WTC11 (cell line): ENCODE results near the gene GP9.

ENCODE experiments used
- ARID4B ChIP-seq: sonication (generic); formaldehyde crosslinking; IDR thresholded peaks from 2 replicates; pipeline ENCODE4 v1.8.0; 2023; ENCODE audit warnings: missing genetic modification reagents, mild to moderate bottlenecking, borderline replicate concordance
- CREB1 ChIP-seq: sonication (generic); formaldehyde crosslinking; IDR thresholded peaks from 2 replicates; pipeline ENCODE4 v1.8.0; 2023; ENCODE audit warnings: mild to moderate bottlenecking, missing genetic modification reagents
- CTCF ChIP-seq: fragments of 200-600 bp; IDR thresholded peaks from 2 replicates; pipeline ENCODE4 v1.8.0; 2022; ENCODE audit warnings: antibody characterized with exemption
- E2F4 ChIP-seq: sonication (generic); formaldehyde crosslinking; IDR thresholded peaks from 2 replicates; pipeline ENCODE4 v1.8.1; 2022; ENCODE audit warnings: low read depth, mild to moderate bottlenecking, moderate library complexity, missing genetic modification reagents, borderline replicate concordance
- HMGA2 ChIP-seq: fragments of 250-450 bp; sonication (Bioruptor Pico); IDR thresholded peaks from 2 replicates; pipeline ENCODE4 v1.4.0; 2021; ENCODE audit warnings: mild to moderate bottlenecking, moderate library complexity
- IRF2 ChIP-seq: sonication (generic); formaldehyde crosslinking; IDR thresholded peaks from 2 replicates; pipeline ENCODE4 v1.8.0; 2022; ENCODE audit warnings: low read depth, missing genetic modification reagents, borderline replicate concordance
- MAX ChIP-seq: sonication (generic); formaldehyde crosslinking; IDR thresholded peaks from 2 replicates; pipeline ENCODE4 v1.8.0; 2022; ENCODE audit warnings: mild to moderate bottlenecking, missing genetic modification reagents
- SOX15 ChIP-seq: fragments of 250-450 bp; sonication (Bioruptor Pico); IDR thresholded peaks from 2 replicates; pipeline ENCODE4 v1.9.0; 2021; ENCODE audit warnings: mild to moderate bottlenecking
- TEAD4 ChIP-seq: sonication (generic); formaldehyde crosslinking; IDR thresholded peaks from 2 replicates; pipeline ENCODE4 v1.8.0; 2022; ENCODE audit warnings: mild to moderate bottlenecking, missing genetic modification reagents
- TF ChIP-seq, protein P1 (sequence below): sonication (generic); formaldehyde crosslinking; IDR thresholded peaks from 2 replicates; pipeline ENCODE4 v1.8.1; 2023; ENCODE audit warnings: mild to moderate bottlenecking, missing genetic modification reagents, moderate library complexity
- TF ChIP-seq, protein P2 (sequence below): sonication (generic); formaldehyde crosslinking; IDR thresholded peaks from 2 replicates; pipeline ENCODE4 v1.8.0; 2023; ENCODE audit warnings: missing genetic modification reagents
- TF ChIP-seq, protein P3 (sequence below): sonication (generic); formaldehyde crosslinking; IDR thresholded peaks from 2 replicates; pipeline ENCODE4 v1.8.0; 2022; ENCODE audit warnings: mild to moderate bottlenecking, missing genetic modification reagents

- TF ChIP-seq HMGA2 (CRISPR knock-in tag) (no peak), CTCF (no peak), CREB1 (no peak), IRF2 (CRISPR knock-in tag) (no peak), SOX15 (no peak), ARID4B (CRISPR knock-in tag) (no peak), TEAD4 (CRISPR knock-in tag) (no peak), MAX (CRISPR knock-in tag) (no peak), E2F4 (CRISPR knock-in tag) (no peak)
- TF ChIP-seq, protein P1, sequence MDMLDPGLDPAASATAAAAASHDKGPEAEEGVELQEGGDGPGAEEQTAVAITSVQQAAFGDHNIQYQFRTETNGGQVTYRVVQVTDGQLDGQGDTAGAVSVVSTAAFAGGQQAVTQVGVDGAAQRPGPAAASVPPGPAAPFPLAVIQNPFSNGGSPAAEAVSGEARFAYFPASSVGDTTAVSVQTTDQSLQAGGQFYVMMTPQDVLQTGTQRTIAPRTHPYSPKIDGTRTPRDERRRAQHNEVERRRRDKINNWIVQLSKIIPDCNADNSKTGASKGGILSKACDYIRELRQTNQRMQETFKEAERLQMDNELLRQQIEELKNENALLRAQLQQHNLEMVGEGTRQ: no peak
- TF ChIP-seq, protein P2, sequence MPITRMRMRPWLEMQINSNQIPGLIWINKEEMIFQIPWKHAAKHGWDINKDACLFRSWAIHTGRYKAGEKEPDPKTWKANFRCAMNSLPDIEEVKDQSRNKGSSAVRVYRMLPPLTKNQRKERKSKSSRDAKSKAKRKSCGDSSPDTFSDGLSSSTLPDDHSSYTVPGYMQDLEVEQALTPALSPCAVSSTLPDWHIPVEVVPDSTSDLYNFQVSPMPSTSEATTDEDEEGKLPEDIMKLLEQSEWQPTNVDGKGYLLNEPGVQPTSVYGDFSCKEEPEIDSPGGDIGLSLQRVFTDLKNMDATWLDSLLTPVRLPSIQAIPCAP (CRISPR knock-in tag): no peak
- TF ChIP-seq, protein P3, sequence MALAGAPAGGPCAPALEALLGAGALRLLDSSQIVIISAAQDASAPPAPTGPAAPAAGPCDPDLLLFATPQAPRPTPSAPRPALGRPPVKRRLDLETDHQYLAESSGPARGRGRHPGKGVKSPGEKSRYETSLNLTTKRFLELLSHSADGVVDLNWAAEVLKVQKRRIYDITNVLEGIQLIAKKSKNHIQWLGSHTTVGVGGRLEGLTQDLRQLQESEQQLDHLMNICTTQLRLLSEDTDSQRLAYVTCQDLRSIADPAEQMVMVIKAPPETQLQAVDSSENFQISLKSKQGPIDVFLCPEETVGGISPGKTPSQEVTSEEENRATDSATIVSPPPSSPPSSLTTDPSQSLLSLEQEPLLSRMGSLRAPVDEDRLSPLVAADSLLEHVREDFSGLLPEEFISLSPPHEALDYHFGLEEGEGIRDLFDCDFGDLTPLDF: no peak
These were observed 42.7 kb downstream of the GP9 start for GRCh38 chr3:129103296-129103695.
